NCI-H1694 treated with DMSO at 0.1 percent for 48 hours (cell line): ENCODE results near the gene CASK.
"Not testable (repeated sequence)": the region's sequence is repeated elsewhere in the genome, so short reads cannot be mapped to it uniquely, and the experiment has no call there.

Experiments
- DNase-seq: peaks from one replicate; lab custom pipeline; 2025; lab: John Stamatoyannopoulos, UW

CASK gene

DNA sequence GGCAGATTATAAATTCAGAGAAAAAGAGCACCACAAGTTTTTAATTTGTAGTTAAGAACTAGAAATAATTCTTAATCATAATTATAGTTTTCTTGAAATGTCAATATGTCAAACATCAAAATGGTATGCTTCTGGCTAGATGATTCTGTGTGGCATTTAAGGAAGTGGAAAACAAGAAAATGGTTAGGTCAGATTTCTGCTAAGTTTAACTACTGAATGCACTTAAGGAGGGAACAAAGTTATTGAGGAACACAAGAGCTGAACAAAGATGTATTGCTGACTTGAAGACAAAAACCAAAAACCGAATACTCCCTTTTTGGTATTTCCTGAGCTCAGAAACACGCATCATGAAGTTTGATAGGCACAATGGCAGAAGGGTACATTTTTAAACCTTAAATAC, 293.3 kb downstream of the CASK start:
- DNase-seq = no peak

DNA sequence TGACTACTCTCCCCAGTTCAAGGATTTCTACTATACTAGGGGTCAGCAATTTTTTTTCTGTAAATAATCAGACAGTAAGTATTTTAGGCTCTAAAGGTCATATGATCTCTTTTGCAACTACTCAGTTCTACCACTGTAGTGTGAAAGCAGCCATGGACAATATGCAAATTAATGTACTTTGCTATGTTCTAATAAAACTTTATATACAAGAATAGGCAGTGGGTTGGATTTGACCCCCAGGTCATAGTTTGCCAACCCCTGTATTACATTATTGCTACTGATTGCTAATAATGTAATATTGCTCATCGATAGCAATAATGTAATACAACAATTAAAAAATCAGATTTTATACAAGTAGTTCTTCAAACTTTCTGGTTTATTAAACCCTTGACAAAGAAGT, 293.8 kb downstream of the CASK start:
- DNase-seq = no peak

DNA sequence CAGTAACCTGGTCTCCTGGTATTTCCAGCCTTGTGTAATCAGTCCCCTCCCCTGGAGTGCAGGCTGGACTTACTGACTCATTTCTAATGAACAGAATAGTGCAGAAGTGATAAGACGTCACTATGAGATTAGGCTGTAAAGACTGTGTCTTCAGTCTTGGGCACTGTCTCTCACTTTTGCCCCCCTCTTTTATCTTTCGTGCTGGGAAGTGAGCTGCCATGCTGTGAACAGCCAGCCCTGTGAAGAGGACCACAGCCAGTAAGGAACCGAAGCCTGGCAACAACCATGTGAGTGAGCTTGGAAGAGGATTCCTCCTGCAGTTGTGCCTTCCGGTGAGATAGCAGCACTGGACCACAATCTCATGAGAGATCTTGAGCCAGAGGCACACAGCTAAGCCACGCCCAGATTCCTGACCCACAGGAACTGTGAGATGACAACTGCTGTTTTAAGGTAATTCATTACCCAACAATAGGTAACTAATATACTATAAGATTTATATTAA, 302.1 kb downstream of the CASK start:
- DNase-seq = no peak

DNA sequence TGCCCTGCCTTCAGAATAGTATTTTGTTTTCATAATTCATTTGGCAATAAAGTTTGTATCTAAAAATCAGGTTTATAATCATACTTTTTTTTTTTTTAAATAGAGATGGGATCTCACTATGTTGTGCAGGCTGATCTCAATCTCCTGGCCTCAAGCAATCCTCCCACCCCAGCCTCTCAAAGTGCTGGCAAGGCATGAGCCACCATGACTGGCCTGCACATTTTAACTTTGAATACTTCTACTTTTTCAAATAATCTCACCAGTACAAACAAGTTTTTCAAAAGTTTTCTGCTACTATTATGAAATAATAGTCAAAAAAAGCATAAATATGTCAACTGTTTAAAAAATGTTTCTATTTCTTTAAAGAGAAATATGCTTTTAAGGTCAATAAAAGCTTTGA, 304.1 kb downstream of the CASK start:
- DNase-seq = no peak

DNA sequence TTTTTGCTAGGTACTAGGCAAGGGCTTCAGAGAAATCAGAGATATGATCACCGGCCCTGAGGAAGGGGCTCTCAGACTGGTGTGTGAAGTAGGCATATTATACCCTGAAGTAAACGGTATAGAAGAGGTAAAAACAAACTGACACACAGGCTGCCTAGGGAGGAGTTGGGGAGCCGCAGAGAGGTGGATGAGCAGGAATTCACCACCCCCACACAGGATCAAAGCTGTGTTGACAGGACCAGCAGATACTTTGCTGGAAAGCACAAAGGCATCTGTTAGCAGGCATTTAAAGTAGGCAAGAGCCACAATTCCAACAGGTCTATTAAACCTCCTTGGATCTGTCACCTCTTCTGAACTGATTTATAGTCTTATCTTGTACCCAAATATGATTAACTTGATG, 306.4 kb downstream of the CASK start:
- DNase-seq = no peak

DNA sequence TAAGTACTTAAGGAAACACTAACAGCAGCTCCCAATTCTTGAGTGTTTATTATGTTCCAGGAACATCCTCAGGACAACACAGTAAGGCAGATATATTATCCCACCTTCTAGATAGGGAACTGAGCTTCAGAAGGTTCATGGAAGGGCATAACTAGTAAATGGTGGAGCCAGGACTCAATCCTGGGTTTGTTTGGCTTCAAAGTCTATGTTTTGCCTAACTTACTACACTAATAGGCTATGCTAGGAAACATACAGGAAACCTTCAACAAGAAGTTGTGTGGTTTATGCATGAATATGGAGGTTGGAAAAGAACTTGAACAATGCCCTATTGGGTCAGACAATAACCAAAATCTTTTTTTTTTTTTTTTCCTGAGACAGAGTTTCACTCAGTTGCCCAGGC, 307.1 kb downstream of the CASK start:
- no peak for DNase-seq

DNA sequence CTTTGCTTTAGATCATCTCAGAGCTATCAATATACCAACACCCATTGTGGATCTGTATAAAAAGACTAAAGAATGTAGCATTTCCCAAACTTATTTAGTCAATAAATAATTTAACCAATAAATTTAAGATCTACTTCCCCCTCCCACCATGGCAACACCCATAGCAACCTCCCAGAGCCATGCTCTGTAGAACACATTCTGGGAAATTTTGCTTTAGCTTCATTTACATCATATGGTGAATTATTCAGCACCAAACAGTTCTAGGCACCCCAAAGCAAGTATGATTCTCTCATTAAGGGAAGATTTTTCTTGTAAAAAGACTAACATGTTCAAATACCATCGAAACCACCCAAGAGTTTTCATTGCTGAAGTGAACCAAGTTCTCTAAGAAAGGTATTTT, 315.1 kb downstream of the CASK start:
- no peak for DNase-seq

DNA sequence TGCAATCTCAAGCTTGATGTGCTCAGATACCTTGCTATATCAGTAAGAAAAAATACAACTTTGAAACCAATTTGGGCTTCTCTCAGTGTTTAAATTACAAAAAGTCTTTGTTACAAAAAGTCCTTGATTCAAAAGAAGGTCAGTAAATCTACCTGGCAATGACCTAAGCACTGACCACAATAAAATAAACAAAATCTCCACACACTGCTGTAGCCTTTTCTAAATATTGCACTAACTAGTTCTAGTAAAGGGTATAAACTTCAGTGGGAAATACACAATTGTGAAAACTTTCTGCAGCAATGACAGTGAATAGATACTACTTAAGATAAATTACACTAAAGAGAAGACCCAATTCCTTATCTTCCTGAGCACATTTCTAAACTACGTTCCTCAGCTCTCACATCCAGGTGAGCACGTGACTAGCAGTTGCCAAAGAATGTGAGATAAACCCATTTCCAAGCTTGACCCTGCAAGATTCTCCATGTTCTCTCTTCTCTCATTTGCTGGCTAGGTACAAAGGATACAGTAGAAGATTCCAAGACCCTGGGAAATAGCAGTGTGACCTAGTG, 316.0 kb downstream of the CASK start:
- DNase-seq = no peak

DNA sequence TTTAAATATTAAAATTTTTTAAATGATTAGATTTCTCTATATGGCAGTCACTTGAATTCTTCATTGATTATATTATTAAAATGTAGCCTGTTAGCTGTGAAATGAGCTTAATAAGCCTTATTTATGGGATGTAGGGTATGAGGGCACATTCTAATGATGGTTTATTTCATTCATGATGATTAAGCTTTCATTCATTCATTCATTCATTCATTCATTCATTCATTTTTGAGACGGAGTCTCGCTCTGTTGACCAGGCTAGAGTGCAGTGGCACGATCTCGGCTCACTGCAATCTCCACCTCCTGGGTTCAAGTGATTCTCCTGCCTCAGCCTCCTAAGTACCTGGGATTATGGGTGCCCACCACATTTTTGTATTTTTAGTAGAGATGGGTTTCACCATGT, 317.3 kb downstream of the CASK start:
- DNase-seq = not testable (repeated sequence)

DNA sequence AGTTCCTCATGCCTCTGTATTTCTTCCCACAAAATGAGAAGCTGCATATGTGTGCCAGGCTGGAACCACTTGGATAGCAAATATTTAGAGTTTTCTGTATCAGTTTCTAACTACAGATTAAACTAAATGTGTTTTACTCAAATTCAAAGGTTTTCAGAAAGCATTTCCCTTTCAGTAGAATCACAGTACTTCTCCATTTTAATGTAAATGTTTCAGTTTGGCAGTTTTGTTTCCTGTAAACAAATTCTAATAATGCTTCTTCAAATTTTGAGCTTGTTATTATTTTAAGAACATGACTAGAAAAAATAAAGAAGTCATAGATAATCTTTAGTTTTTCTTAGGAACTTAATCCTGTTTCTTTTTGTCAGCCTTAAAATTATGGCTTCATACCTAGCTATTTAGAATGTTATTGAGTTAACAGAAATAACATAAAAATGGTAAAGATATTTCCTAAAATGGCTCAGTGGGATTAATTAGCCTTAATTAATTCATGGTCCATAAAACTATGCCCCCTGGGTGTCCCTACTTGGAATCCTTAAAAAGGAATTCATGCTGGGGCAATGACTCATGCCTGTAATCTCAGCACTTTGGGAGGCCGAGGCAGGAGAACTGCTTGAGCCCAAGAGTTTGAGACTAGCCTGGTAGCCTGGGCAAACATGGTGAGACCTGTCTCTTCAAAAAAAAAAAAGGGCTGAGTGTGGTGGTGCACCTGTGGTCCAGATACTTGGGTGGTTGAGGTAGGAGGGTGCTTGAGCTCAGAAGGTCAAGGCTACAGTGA, 318.4 kb downstream of the CASK start:
- DNase-seq = no peak

DNA sequence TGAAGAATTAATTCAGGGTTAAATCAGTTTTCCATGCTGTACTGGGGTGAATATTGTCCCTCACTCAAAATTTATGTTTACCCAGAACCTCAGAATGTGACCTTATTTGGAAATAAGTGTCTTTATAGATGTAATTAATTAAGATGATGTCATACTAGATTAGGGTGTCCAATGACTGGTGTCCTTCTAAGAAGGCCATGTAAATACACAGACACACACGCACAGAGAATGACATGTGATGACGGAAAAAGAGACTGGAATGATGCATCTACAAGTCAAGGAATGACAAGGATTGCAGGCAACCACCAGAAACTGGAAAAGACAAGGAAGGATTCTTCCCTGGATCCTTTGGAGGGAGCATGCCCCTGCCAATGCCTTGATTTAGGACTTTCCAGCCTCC, 319.2 kb downstream of the CASK start:
- DNase-seq = no peak

DNA sequence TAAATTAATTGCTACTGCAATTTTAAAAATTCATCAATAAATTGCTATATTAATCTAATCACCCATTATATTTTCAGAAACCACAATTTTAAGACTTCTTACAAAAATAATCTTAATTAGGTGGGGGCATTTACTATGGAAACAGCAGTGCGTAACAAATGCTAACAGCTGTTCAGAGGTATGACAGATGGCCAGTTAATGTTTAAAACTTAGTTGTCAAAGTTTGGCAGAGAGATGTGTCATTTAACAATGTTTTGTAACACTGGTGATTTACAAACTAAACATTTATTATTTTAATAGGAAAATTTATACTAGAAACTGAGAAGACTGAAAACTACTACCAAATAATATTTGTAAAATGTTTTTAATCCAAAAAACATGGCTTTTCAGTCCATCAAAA, 319.8 kb downstream of the CASK start:
- DNase-seq = peak; percentile 52

DNA sequence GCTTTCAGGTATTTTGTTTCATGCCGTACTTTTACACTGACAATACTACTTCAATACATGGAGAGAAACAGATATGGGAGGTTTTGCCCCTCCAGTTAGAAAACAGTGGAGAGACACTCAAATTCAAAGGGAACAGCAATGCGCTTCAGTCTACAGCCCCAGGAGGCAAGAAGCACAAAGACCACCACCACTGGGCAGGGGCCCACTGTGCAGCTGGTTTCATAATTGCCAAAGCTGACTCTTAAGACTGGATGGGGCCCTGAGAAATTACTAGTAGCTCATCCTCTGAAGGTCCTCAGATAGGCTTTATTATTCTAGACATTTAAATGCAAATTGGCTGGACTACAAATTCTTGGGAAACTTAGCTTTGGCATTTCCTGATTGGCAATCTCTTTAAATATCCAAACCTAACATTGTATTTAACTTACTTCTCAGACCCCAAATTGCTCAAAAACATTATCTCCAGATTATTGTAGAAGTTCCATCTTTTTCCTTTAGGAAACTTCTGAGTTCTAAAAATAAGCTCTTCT, 320.5 kb downstream of the CASK start:
- no peak for DNase-seq

DNA sequence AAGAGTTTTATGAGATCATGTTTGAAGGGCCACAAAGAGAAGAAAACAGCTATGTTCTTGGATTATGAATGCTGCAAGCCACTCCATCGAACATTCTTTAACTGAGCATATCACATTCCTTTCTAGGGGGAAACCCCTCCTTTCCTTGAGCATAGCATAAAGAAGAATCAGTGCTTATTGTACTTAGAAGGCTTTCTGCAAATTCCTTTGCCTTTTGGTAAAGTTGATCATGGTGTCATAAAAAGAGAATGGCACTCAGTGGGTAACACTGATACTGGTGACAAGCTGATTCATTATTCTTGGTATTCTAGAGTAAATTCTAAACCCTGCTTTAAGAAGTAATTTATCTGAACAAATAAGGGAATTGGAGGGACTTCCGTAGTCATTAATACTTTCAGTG, 323.1 kb downstream of the CASK start:
- no peak for DNase-seq

DNA sequence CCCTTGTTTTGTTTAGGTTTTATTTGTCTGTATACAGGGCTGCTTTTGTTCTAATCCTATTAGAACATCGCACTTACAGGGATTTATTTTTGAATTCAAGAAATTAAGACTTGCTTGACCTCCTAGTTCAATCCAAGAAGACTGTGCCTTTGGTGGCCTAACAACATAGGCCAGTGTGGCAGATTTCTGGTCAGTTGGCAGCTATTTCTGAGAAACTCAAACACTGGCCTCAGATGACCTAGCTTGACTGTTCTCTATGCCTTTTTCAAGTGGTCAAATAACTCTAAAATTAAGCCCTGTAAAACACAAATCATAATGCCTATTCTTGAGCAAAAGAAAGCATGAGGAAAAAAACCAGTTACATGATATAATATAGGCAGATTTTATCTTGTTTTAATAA, 323.8 kb downstream of the CASK start:
- no peak for DNase-seq

DNA sequence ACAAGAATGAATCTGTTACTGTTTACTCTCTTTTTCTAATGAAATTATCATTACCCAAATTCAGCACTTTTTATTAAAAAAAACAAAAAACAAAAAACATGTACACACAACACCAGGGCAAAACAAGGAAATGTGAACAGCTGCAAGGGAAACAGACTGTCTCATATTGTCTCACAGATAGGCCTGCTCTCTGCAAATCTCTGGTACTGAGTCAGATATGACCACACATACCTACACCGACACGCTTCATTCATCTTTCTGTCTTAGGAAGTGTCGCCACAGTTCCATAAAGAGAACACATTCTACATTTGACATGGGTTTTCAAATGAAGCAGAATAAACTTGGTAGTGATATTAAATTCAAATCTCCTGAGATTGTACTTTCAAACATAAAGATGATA, 326.8 kb downstream of the CASK start:
- DNase-seq = no peak

DNA sequence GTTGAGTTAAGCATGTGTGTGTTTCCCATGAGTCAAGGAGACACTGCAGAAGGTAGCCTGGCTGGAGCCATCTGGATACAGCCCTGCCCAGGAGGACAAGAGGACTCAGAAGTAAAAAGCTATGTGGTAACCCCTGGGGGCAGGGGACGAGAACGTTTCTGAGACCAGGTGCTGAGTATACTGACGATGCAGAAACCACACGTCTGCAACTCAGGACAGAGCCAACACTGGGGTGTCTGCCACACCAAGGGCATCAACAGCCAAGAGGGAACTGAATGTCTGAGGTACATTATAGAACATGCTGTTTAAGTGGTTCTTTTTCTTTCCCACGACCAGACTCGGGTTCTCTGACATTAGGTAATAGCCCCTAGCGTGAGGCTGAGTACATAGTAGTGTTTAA, 328.7 kb downstream of the CASK start:
- DNase-seq = no peak

DNA sequence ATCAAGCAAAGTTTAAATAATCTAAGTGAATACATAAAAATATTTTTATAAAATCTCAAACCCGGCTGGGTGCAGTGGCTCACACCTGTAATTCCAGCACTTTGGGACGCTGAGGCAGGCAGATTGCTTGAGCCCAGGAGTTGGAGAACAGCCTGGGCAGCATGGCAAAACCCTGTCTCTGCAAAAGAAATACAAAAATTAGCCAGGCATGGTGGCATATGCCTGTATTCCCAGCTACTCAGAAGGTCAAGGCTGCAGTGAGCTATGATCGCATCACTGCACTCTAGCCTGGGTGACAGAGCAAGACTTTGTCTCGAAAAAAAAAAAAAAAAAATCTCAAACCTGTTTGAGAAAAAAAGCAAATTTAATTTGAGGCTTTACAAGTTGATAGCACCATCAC, 331.4 kb downstream of the CASK start:
- DNase-seq = no peak

DNA sequence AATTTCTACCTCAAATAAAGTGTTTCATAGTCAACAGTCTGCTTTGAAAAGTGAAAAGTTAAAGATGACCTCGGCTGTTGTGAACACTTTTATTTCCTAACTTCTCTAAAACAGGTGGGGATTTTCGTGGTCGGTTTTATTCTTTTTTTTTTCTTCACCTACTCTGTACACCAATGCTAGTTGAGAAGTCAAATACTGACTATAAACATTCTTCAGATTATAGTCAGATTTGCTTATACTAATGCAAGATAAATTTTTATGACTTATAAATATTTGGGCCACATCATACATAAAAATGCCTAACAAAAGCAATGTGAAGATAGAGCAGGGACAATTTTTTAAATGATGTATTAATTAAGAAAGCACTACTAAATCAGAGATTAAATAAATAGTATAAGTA, 332.7 kb downstream of the CASK start:
- no peak for DNase-seq

DNA sequence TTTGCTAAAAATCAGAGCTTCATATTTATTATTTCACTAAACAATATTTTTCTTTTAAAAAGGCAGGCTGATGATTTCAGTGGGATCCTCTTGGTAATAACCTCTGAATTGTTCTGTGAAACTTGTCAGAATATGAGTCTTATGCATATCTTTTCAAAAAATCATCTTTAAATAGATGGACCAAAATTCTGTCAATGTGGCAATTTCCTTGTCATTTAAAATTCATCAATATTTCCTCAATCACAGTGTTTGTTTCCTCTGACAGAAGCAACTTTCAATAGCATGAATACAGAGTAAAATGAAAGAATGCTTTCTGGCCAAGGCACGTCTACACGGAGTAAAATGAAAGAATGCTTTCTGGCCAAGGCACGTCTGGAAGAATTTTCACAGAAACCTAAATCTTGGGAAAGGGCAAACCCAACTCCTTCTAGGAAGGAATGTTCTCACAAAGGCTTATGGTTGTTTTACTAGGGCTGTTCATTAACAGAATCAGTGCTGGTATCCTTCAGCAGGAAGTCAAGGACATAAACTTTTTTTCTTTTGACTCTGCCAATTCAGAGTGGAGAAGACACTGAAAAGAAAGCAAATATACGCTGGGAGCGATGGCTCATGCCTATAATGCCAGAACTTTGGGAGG, 333.6 kb downstream of the CASK start:
- no peak for DNase-seq

DNA sequence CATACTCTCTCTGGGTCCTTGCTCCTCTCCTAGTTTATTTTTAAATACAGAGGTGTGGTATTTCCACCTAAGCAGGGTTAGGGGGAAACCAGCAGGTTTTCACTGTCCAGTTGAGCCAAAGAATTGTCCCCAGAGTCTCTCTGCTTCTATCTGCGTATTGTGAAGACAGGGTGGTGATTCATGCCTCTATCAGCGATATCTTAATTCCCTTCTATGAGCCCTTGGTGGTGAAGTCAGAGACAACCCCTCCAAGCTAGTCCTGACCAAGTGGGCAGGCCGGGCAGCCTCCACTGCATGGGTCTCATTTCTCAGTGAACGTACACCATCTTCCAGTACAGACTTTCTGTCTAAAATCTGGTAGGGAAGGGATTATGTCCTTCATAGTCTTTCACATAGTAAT, 335.1 kb downstream of the CASK start:
- no peak for DNase-seq

DNA sequence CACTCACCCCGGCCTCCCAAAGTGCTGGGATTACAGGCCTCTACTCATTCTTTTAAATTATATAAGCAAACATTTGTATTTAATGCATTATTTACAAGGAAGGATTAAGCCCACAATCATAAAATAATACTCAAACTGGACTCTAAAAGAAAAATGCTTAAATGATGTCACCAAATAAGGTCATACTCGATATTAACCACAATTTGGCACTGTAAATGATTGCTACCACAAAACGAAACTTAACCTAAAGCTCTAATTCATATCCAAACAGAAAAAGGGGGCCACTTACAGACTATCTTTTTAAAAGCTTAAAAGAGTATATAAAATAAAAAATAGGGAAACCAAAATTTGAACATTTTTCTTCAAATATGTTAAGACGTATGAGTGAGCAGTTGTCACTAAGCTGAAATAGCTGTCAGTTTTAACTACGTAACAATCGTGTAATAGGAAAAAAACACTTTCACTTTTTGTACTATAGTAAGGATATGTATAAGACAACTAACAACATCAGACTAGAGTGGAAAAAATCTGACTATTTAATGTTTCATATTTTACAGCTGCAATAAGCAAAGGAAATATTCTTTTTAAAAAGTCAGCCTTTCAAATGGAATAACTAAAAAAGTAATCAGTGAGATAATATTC, 342.8 kb downstream of the CASK start:
- no peak for DNase-seq

DNA sequence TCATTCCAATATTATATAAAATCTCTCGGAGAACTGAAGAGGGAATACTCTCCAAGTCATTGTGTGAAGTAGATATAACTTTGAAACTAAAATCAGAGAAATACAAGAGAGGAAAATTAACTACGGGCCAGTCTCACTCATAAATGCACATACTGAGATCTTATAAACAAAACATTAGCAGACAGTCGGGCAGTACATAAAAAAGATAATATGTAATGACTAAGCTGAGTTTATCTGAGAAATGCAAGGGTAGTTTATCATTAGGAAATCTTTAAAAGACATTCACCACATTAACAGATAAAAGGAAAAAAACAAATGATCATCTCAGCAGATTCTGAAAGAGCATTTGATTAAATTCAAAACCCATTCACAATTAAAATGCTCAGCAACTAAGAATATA, 359.5 kb downstream of the CASK start:
- DNase-seq = no peak
